Neural cell (in vitro differentiated cells): ENCODE measurements around the gene RNF113B. TPM values are rescaled to one million over a fixed set of nuclear protein-coding genes. Genes with fewer than 3 reads are reported as not detected.

ENCODE experiments used
- H2AFZ ChIP-seq: fragments of 200-600, 300-800 bp; sonication (generic), shearing (Covaris generic); 2 replicates; pipeline ENCODE4 v1.6.0; 2014; ENCODE audit warnings: low read depth, mild to moderate bottlenecking, antibody characterized with exemption, low read length, moderate library complexity
- H3F3A ChIP-seq: fragments of 200-600 bp; shearing (Covaris generic); 2 replicates; pipeline ENCODE4 v1.6.1; 2016; ENCODE audit warnings: mild to moderate bottlenecking, moderate library complexity, mixed read lengths, antibody characterized with exemption, low read length; ENCODE audit not compliant: insufficient read depth, poor library complexity, severe bottlenecking
- H3K27ac ChIP-seq: fragments of 200-600, 300-800 bp; sonication (generic), shearing (Covaris generic); 2 replicates; pipeline ENCODE4 v1.5.1; 2014; ENCODE audit warnings: mild to moderate bottlenecking, low read length, moderate library complexity
- H3K27me3 ChIP-seq: fragments of 300-800, 200-600 bp; sonication (generic), shearing (Covaris generic); 2 replicates; pipeline ENCODE4 v1.6.0; 2014; ENCODE audit warnings: mild to moderate bottlenecking, low read depth, low read length, moderate library complexity; ENCODE audit not compliant: insufficient read depth
- H3K36me3 ChIP-seq: fragments of 300-800, 200-600 bp; sonication (generic), shearing (Covaris generic); 2 replicates; pipeline ENCODE4 v1.5.1; 2014; ENCODE audit warnings: mild to moderate bottlenecking, antibody characterized with exemption, low read length, moderate library complexity; ENCODE audit not compliant: insufficient read depth
- H3K4me2 ChIP-seq: fragments of 300-800, 200-600 bp; sonication (generic), shearing (Covaris generic); 2 replicates; pipeline ENCODE4 v1.6.0; 2014; ENCODE audit warnings: mild to moderate bottlenecking, low read length
- H3K4me3 ChIP-seq: fragments of 300-800, 200-600 bp; sonication (generic), shearing (Covaris generic); 2 replicates; pipeline ENCODE4 v1.5.1; 2014; ENCODE audit warnings: mild to moderate bottlenecking, low read length, moderate library complexity
- H3K79me2 ChIP-seq: fragments of 200-600 bp; shearing (Covaris generic); replicated peaks from 2 replicates; pipeline ENCODE4 v1.6.0; 2014; ENCODE audit warnings: mild to moderate bottlenecking, low read length, moderate library complexity; ENCODE audit not compliant: insufficient read depth
- H3K9ac ChIP-seq: fragments of 300-800, 200-600 bp; sonication (generic), shearing (Covaris generic); 2 replicates; pipeline ENCODE4 v1.6.1; 2016; ENCODE audit warnings: mild to moderate bottlenecking, low read length, mixed read lengths
- H3K9me2 ChIP-seq: fragments of 200-600 bp; shearing (Covaris generic); 2 replicates; pipeline ENCODE4 v1.6.1; 2016; ENCODE audit warnings: mild to moderate bottlenecking, low read length, mixed read lengths; ENCODE audit not compliant: insufficient read depth
- H3K9me3 ChIP-seq: fragments of 200-600, 300-800 bp; sonication (generic), shearing (Covaris generic); 2 replicates; pipeline ENCODE4 v1.6.1; 2016; ENCODE audit warnings: mild to moderate bottlenecking, mixed run types, low read length, moderate library complexity, mixed read lengths
- H4K20me1 ChIP-seq: fragments of 200-600 bp; shearing (Covaris generic); 2 replicates; pipeline ENCODE4 v1.6.1; 2016; ENCODE audit warnings: mild to moderate bottlenecking, mixed run types; ENCODE audit not compliant: insufficient read depth
- CTCF ChIP-seq: fragments of 450-650 bp; IDR thresholded peaks from 2 replicates; pipeline ENCODE4 v1.5.1; 2014; ENCODE audit warnings: antibody characterized with exemption, mild to moderate bottlenecking, moderate library complexity; ENCODE audit not compliant: poor library complexity, severe bottlenecking
- EP300 ChIP-seq: fragments of 450-650 bp; conservative IDR thresholded peaks from 2 replicates; pipeline ENCODE4 v1.6.1; 2014; ENCODE audit warnings: antibody characterized with exemption, mild to moderate bottlenecking, moderate library complexity; ENCODE audit not compliant: poor library complexity, severe bottlenecking
- EZH2 ChIP-seq: fragments of 200-600, 300-800 bp; shearing (Covaris generic), sonication (generic); IDR thresholded peaks from 2 replicates; pipeline ENCODE4 v1.6.1; 2014; ENCODE audit warnings: antibody characterized with exemption, low read length, borderline replicate concordance, mild to moderate bottlenecking; ENCODE audit not compliant: insufficient read depth, poor library complexity, severe bottlenecking
- MXI1 ChIP-seq: fragments of 450-650 bp; conservative IDR thresholded peaks from 2 replicates; pipeline ENCODE4 v1.6.1; 2014; ENCODE audit warnings: antibody characterized with exemption, mild to moderate bottlenecking; ENCODE audit not compliant: poor library complexity, severe bottlenecking
- POLR2AphosphoS5 ChIP-seq: IDR thresholded peaks from 2 replicates; pipeline ENCODE4 v1.6.1; 2012
- RAD21 ChIP-seq: fragments of 450-650 bp; conservative IDR thresholded peaks from 2 replicates; pipeline ENCODE4 v1.6.1; 2014; ENCODE audit warnings: antibody characterized with exemption, mild to moderate bottlenecking, moderate library complexity
- SMC3 ChIP-seq: fragments of 450-650 bp; conservative IDR thresholded peaks from 2 replicates; pipeline ENCODE4 v1.6.1; 2014; ENCODE audit warnings: antibody characterized with exemption, mild to moderate bottlenecking, moderate library complexity; ENCODE audit not compliant: poor library complexity
- TAF1 ChIP-seq: IDR thresholded peaks from 2 replicates; pipeline ENCODE4 v1.6.1; 2012; ENCODE audit warnings: low read depth
- polyA plus RNA-seq: library from polyadenylated mRNA; depleted of rRNA; stranded (reverse); fragments of >200 nt; gene quantifications from 2 replicates; pipeline ENCODE4 v1.2.3, GENCODE V29; 2014
- TF ChIP-seq, protein P1 (sequence below): IDR thresholded peaks from 2 replicates; pipeline ENCODE4 v1.6.1; 2012; ENCODE audit warnings: borderline replicate concordance

The RNF113B gene
- polyA plus RNA-seq, 1 donor from 2014 or later, result not detected

- peaks cover 7% of the 10 kb centered on the region for H3F3A ChIP-seq
- TF ChIP-seq RAD21 (no peak), POLR2AphosphoS5 (no peak), EZH2 (no peak), CTCF (no peak), EP300 (no peak), MXI1 (no peak), SMC3 (no peak), TAF1 (no peak)
- TF ChIP-seq, protein P1, sequence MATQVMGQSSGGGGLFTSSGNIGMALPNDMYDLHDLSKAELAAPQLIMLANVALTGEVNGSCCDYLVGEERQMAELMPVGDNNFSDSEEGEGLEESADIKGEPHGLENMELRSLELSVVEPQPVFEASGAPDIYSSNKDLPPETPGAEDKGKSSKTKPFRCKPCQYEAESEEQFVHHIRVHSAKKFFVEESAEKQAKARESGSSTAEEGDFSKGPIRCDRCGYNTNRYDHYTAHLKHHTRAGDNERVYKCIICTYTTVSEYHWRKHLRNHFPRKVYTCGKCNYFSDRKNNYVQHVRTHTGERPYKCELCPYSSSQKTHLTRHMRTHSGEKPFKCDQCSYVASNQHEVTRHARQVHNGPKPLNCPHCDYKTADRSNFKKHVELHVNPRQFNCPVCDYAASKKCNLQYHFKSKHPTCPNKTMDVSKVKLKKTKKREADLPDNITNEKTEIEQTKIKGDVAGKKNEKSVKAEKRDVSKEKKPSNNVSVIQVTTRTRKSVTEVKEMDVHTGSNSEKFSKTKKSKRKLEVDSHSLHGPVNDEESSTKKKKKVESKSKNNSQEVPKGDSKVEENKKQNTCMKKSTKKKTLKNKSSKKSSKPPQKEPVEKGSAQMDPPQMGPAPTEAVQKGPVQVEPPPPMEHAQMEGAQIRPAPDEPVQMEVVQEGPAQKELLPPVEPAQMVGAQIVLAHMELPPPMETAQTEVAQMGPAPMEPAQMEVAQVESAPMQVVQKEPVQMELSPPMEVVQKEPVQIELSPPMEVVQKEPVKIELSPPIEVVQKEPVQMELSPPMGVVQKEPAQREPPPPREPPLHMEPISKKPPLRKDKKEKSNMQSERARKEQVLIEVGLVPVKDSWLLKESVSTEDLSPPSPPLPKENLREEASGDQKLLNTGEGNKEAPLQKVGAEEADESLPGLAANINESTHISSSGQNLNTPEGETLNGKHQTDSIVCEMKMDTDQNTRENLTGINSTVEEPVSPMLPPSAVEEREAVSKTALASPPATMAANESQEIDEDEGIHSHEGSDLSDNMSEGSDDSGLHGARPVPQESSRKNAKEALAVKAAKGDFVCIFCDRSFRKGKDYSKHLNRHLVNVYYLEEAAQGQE, result no peak
- peak overlapping the region; percentile 89 for H3K4me3 ChIP-seq
- H3K27me3 ChIP-seq, result no peaks in the 10 kb centered on the region
- H3K9me2 ChIP-seq, result no peaks in the 10 kb centered on the region
- H4K20me1 ChIP-seq, result no peaks in the 10 kb centered on the region
- no peaks in the 10 kb centered on the region for H3K9me3 ChIP-seq
- H3K36me3 ChIP-seq, result no peaks in the 10 kb centered on the region
- H3K79me2 ChIP-seq, result peaks cover 34% of the 10 kb centered on the region
- H3K9ac ChIP-seq, result peak overlapping the region; percentile 85
- peak overlapping the region; percentile 66 for H3K27ac ChIP-seq
- peak overlapping the region; percentile 94 for H2AFZ ChIP-seq
- peak overlapping the region; percentile 55 for H3K4me2 ChIP-seq
Observed at GRCh38 chr13:98141509-98142379, 35.3 kb downstream of the RNF113B start.

DNA sequence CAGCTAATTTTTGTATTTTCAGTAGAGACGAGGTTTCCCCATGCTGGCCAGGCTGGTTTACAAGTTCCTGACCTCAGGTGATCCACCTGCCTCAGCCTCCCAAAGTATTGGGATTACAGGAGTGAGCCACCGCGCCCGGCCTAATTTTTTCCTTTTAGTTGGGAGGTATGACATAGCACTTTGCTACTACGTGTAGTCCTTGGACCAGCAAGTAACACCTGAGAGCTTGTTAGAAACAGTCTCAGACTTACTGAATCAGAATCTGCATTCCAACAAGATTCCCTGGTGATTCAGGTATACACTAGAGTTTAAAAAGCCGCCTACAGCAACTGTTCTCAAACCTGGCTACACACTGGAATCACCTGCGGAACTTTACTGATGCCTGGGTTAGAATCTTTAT is 36.0 kb downstream of the RNF113B start:
- H3K27ac ChIP-seq, result no peak overlapping the region
- H3K79me2 ChIP-seq, result peaks cover 28% of the 10 kb centered on the region
- H3K36me3 ChIP-seq, result no peaks in the 10 kb centered on the region
- H2AFZ ChIP-seq, result no peak overlapping the region
- H3K9me2 ChIP-seq, result no peaks in the 10 kb centered on the region
- no peak overlapping the region for H3K4me3 ChIP-seq
- H3F3A ChIP-seq, result peaks cover 7% of the 10 kb centered on the region
- H3K27me3 ChIP-seq, result no peaks in the 10 kb centered on the region
- no peaks in the 10 kb centered on the region for H3K9me3 ChIP-seq
- H3K9ac ChIP-seq, result no peak overlapping the region
- H3K4me2 ChIP-seq, result no peak overlapping the region
- no peaks in the 10 kb centered on the region for H4K20me1 ChIP-seq
- TF ChIP-seq, protein P1, result no peak
- no peak for TF ChIP-seq POLR2AphosphoS5
- TF ChIP-seq RAD21, result no peak
- TF ChIP-seq CTCF, result no peak
